ENCODE measurements around the gene ANAPC10.
"Not testable (repeated sequence)": the region's sequence is repeated elsewhere in the genome, so short reads cannot be mapped to it uniquely, and the experiment has no call there.

Gene ANAPC10

GRCh38 chr4:145069361-145069760 is 28.6 kb downstream of the ANAPC10 start:
- DNase-seq (ENCODE audit: low read depth) = no peak

- no peak for DNase-seq (ENCODE audit: low read depth)
These were observed 31.9 kb downstream of the ANAPC10 start for GRCh38 chr4:145066063-145066501.

- DNase-seq (ENCODE audit: low read depth) = no peak
These were observed 36.6 kb downstream of the ANAPC10 start for GRCh38 chr4:145061318-145061920.

- DNase-seq (ENCODE audit: low read depth) = no peak
These were observed 39.7 kb downstream of the ANAPC10 start for GRCh38 chr4:145058256-145058655.

GRCh38 chr4:145056325-145057130 is 41.5 kb downstream of the ANAPC10 start:
- DNase-seq (ENCODE audit: low read depth) = no peak

GRCh38 chr4:145055533-145056257 is 42.3 kb downstream of the ANAPC10 start:
- DNase-seq (ENCODE audit: low read depth) = no peak

GRCh38 chr4:145049241-145049640 is 48.8 kb downstream of the ANAPC10 start:
- DNase-seq (ENCODE audit: low read depth) = no peak

GRCh38 chr4:145048817-145049216 is 49.2 kb downstream of the ANAPC10 start:
- DNase-seq (ENCODE audit: low read depth) = no peak

- no peak for DNase-seq (ENCODE audit: low read depth)
These were observed 50.8 kb downstream of the ANAPC10 start for GRCh38 chr4:145047151-145047550.

GRCh38 chr4:145045180-145045579 is 52.8 kb downstream of the ANAPC10 start:
- DNase-seq (ENCODE audit: low read depth) = no peak

- DNase-seq (ENCODE audit: low read depth) = no peak
These were observed 53.7 kb downstream of the ANAPC10 start for GRCh38 chr4:145044341-145044740.

- no peak for DNase-seq (ENCODE audit: low read depth)
These were observed 54.7 kb downstream of the ANAPC10 start for GRCh38 chr4:145043306-145043705.

- DNase-seq (ENCODE audit: low read depth) = no peak
These were observed 55.3 kb downstream of the ANAPC10 start for GRCh38 chr4:145042601-145043285.

- DNase-seq (ENCODE audit: low read depth) = no peak
These were observed 56.6 kb downstream of the ANAPC10 start for GRCh38 chr4:145041378-145041777.

- no peak for DNase-seq (ENCODE audit: low read depth)
These were observed 62.4 kb downstream of the ANAPC10 start for GRCh38 chr4:145035494-145036136.

- no peak for DNase-seq (ENCODE audit: low read depth)
These were observed 63.2 kb downstream of the ANAPC10 start for GRCh38 chr4:145034727-145035211.

- no peak for DNase-seq (ENCODE audit: low read depth)
These were observed 78.7 kb downstream of the ANAPC10 start for GRCh38 chr4:145019346-145019745.

GRCh38 chr4:145014365-145014764 is 83.6 kb downstream of the ANAPC10 start:
- no peak for DNase-seq (ENCODE audit: low read depth)

GRCh38 chr4:145012841-145013240 is 85.2 kb downstream of the ANAPC10 start:
- DNase-seq (ENCODE audit: low read depth) = no peak

GRCh38 chr4:145011636-145012035 is 86.4 kb downstream of the ANAPC10 start:
- no peak for DNase-seq (ENCODE audit: low read depth)

GRCh38 chr4:145010315-145010714 is 87.7 kb downstream of the ANAPC10 start:
- not testable (repeated sequence) for DNase-seq (ENCODE audit: low read depth)

- DNase-seq (ENCODE audit: low read depth) = no peak
These were observed 94.3 kb downstream of the ANAPC10 start for GRCh38 chr4:145003675-145004074.
